Erythroblast (primary cell): ENCODE measurements around the gene MAP4K2.

Experiments
- GATA1 ChIP-seq: IDR thresholded peaks from 2 replicates; pipeline ENCODE4 v1.6.1; 2011; ENCODE audit warnings: low read depth, mild to moderate bottlenecking, control low read depth, low read length, moderate library complexity
- POLR2A ChIP-seq: IDR thresholded peaks from 2 replicates; pipeline ENCODE4 v1.6.1; 2011; ENCODE audit warnings: mild to moderate bottlenecking, low read length

DNA sequence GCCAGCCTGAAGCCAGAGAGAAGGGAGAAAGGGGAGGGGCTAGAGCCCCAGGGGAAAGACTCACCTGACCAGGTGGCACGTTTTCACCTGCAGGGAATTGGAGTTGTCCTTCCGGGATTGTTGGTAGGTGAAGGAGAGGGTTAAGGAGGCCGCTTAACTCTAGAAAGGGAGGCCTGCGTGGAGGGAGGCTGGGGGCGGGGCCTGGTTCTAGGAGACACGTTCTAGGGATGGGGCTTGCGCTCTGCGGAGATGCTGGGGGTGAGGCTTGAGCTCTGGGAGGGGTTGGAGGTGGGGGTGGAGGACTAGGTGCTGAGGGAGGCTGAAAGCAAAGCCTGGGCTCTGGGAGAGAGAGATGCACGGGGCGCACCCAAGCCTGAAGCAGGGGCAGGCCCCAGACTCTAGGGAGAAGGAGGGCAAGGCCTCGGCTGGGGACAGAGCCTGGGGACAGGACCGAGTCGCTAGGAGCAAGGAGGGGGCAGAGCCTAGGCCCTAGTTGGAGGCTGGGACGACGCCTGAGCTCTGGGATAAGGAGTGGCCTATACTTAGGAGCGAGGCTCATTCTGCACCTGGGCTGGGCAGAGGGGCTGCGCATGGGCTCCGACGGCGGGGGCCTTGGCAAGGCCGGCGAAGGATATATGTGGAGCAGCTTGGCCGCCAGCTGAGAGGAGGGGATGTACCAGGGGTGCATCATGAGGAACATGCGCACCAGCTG is 61.5 kb downstream of the MAP4K2 start:
- TF ChIP-seq POLR2A (no peak), GATA1 (no peak)
